Activated CD8-positive, alpha-beta T cell treated with anti-CD3 and anti-CD28 coated beads, Interleukin-2, amount 10 ng/mL, durations not matched to agents 7 days and 5 days (primary cell): ENCODE data around the gene NDFIP2. TPM values are rescaled to one million over a fixed set of nuclear protein-coding genes. Genes with fewer than 3 reads are reported as not detected.
A peak's percentile ranks its signal among the peaks of the same experiment; 100 is the strongest.

Experiments used
- ATAC-seq: fragments of 150-1000 bp; cut with Tn5 transposase; one replicate; pipeline ENCODE4 v1.10.0; 2021; ENCODE audit warnings: moderate library complexity
- CTCF ChIA-PET: fragments of 350-600 bp; sonication (Branson Sonifier 250); formaldehyde crosslinking; loops from one replicate; lab custom pipeline; 2021; ENCODE audit warnings: antibody characterized with exemption; lab: Charles Lee
- POLR2A ChIA-PET: fragments of 350-600 bp; sonication (Branson Sonifier 250); formaldehyde crosslinking; loops from one replicate; lab custom pipeline; 2021; ENCODE audit warnings: antibody characterized with exemption; lab: Charles Lee
- DNase-seq: peaks from one replicate; pipeline ENCODE4 v3.0.0-alpha.2; 2020
- H3K27ac Mint-ChIP-seq: one replicate; pipeline ENCODE4 v1.8.0; 2021; ENCODE audit warnings: mild to moderate bottlenecking, mixed read lengths
- H3K27me3 Mint-ChIP-seq: one replicate; pipeline ENCODE4 v1.8.0; 2021; ENCODE audit warnings: low read depth, mixed read lengths
- H3K36me3 Mint-ChIP-seq: one replicate; pipeline ENCODE4 v1.8.0; 2021; ENCODE audit warnings: low read depth, mixed read lengths
- H3K4me1 Mint-ChIP-seq: one replicate; pipeline ENCODE4 v1.8.0; 2021; ENCODE audit warnings: low read depth, mixed read lengths
- H3K4me3 Mint-ChIP-seq: one replicate; pipeline ENCODE4 v1.8.0; 2021; ENCODE audit warnings: mild to moderate bottlenecking, mixed read lengths
- H3K9me3 Mint-ChIP-seq: one replicate; pipeline ENCODE4 v1.8.0; 2022; ENCODE audit warnings: mixed read lengths; ENCODE audit not compliant: insufficient read depth
- total RNA-seq, 2 experiments: library from RNA; stranded (reverse); gene quantifications; one replicate each; pipeline ENCODE4 v1.2.3, GENCODE V29; 2021

Gene NDFIP2
- total RNA-seq, 2 experiments from 2014 or later, result 13.4 to 15.3 TPM

DNA sequence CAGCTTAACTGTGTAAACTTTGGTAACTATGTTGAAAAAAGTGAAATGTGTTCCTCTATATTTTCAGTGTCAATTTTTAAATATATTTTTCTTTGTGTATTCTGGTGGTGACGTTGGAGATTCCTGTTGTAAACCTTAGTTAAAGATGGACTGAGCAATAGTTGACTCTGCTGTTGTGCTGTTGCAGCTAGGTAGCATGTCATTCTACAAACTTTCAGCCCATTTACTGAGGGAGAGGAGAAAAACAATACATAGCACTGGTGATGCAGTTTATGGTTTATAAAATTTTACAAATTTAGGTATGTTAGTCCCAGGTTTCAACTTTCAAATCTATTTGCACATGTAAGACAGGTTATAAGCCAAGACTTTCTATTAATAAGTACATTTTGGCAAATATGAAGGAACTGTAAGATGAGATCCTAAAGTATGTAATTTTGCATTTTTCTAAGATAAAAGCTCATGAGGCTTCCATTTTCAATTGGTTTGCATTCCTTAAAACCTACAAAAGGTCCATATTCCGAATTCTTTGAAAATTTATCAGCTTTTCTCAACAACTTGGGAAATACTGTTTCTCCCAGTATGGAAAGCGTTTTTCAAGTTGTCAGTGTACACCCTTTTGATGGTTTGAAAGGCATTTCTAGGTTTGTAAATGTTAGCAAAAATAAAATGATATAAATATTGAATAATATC lies 1.5 kb downstream of the NDFIP2 start:
- ChIA-PET CTCF (interaction anchor here (0.9 to 5.4 kb wide), 15 partner anchors 11 to 72 kb away, joined by 3 to 35 read pairs (median 5); no protein-coding TSS in a partner anchor), POLR2A (interaction anchor here (1.2 to 2.1 kb wide), 3 partner anchors 27 to 77 kb away, joined by 3 to 16 read pairs (median 8); no protein-coding TSS in a partner anchor)
- ATAC-seq (no peak), DNase-seq (no peak)
- Mint-ChIP-seq H3K36me3 (peaks cover 2% of the 10 kb centered on the region), H3K27me3 (peaks cover 9% of the 10 kb centered on the region), H3K27ac (no peak overlapping the region), H3K4me1 (peaks cover 64% of the 10 kb centered on the region), H3K9me3 (no peaks in the 10 kb centered on the region), H3K4me3 (peak overlapping the region; percentile 79)

DNA sequence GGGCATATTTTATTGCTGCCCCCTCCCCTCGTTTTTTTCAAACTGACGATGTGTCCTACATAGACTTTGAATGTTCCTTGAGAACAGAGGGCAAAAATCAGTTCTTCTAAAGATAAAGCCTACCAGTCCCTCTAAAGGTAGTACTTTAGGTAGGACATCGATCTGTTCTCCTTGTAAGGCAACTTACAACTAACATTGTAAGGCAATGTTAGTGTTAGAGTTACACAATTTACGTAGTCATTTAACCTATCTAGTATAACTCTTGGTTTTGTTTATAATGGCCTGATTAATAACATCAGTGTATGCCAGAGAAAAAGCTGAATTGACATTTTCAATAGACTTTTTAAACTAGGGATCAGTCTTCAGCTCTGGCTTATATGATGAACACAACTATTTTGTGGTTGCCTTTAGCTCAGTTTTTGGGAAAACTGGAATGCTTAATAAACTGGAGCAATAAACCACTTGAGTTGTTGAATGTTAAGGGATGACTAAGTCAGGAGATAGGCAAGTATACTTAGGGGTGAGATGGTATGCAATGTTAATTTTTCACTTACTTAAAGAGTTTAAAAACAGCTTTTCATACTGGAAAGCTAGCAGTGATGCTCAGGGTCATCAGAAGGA lies 2.2 kb downstream of the NDFIP2 start:
- peaks cover 2% of the 10 kb centered on the region for H3K36me3 Mint-ChIP-seq
- H3K4me3 Mint-ChIP-seq, result peak overlapping the region; percentile 51
- H3K27me3 Mint-ChIP-seq, result peaks cover 7% of the 10 kb centered on the region
- CTCF ChIA-PET, result interaction anchor here (0.9 to 5.4 kb wide), 12 partner anchors 10 to 73 kb away, joined by 3 to 35 read pairs (median 6); no protein-coding TSS in a partner anchor
- peaks cover 68% of the 10 kb centered on the region for H3K4me1 Mint-ChIP-seq
- no peak for ATAC-seq
- no peak for DNase-seq
- POLR2A ChIA-PET, result interaction anchor here (1.3 to 1.8 kb wide), 2 partner anchors 46 to 77 kb away, joined by 4 to 6 read pairs; partner anchors contain the start of gene RBM26
- no peaks in the 10 kb centered on the region for H3K9me3 Mint-ChIP-seq
- no peak overlapping the region for H3K27ac Mint-ChIP-seq

DNA sequence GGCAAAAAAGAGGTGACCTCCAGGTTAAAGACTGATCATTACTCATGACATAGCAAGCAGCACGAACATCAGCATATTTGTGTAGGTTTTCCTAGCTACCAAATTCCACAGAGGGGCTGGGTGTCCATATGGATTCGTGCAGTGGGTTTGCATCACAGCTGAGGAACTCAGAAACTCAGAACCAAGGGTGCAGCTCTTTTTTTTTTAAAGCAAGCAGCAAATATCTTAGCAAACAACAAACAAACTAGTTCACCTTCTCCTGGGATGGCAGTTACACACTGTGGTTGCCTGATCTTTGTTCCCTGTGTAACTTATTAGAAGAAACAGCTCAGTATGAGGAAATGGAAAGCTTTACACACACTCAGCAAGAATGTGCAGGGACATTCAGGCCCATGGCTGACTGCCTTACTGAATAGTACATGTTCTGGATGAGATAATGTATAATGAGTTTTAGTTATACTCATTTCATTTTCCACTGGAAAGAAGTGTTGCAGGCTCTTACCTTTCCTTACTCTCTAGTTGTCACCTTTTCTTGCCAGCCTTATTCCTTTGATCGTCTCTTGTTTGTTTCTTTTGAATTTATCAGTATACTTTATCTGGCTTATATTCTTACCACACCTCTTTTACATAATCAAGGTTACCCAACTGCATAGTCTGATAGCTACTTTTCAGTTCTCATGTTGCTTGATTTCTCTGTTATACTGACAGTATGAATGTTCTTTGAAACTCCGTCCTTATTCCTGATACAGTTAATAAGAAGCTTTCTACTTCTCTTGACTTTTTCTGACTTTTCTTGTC lies 4.3 kb downstream of the NDFIP2 start:
- no peak overlapping the region for H3K4me3 Mint-ChIP-seq
- H3K36me3 Mint-ChIP-seq, result peaks cover 12% of the 10 kb centered on the region
- no peak overlapping the region for H3K27ac Mint-ChIP-seq
- H3K9me3 Mint-ChIP-seq, result no peaks in the 10 kb centered on the region
- DNase-seq (no peak), ATAC-seq (no peak)
- ChIA-PET POLR2A (interaction anchor here (0.6 to 1.8 kb wide), 4 partner anchors 12 to 581 kb away, joined by 3 to 6 read pairs (median 3); partner anchors contain the start of gene RBM26), CTCF (interaction anchor here (0.8 to 5.4 kb wide), 14 partner anchors 8 to 93 kb away, joined by 3 to 35 read pairs (median 4); partner anchors contain the start of gene RBM26)
- no peaks in the 10 kb centered on the region for H3K27me3 Mint-ChIP-seq
- H3K4me1 Mint-ChIP-seq, result peaks cover 68% of the 10 kb centered on the region

DNA sequence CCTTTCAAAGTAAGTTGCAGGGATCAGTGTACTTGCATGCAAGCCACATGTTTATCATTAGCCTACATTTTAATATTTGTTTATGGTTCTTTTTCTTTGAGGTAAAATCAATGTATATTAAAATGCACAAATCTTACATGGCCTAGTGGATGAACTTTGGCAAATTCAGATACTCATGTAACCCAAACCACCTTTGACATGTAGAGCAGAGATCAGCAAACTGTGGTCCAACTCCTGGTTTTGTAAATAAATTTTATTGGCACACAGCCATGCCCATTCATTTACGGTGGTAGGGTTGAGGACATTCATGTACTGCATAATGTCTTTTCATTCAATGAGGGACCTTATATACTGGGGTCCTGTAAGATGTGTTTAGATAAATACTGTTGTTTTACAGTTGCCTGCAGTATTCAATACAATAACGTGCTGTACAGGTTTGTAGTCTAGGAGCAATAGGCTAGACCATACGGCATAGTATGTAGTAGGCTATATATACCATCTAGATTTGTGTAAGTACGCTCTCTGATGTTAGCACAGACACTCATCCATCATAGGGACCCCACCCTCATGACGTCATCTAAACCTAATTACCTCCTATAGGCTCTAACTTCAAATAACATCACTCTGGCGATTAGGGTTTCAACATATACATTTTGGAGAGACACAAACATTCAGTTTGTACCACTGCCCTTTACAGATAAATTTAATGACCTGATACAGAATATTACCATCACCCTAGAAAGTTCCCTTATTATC lies 5.7 kb downstream of the NDFIP2 start:
- Mint-ChIP-seq H3K27ac (no peak overlapping the region), H3K4me1 (peaks cover 66% of the 10 kb centered on the region), H3K9me3 (no peaks in the 10 kb centered on the region), H3K4me3 (no peak overlapping the region), H3K27me3 (no peaks in the 10 kb centered on the region), H3K36me3 (peaks cover 14% of the 10 kb centered on the region)
- DNase-seq, result no peak
- ATAC-seq, result no peak
- ChIA-PET CTCF (interaction anchor here (2.5 kb wide), 1 partner anchor 14 kb away, joined by 11 read pairs; no protein-coding TSS in a partner anchor), POLR2A (no interaction called here)

DNA sequence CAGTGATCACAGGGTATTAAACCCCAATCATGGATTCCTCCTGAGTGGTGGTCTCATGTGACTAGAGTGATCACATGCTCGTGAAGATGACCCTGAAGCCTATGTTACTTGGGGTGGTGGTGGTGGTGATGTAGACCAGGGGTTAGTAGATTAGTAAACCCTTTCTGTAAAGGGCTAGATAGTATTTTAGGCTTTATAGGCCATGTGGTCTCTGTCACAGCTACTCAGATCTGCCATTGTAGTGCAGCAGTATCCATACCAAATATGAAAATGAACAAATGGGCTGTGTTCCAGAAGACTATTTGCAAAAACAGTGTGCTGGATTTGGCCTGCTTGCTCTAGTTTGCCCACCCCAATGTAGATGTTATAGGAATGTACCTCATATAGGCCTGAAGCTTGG lies 9.4 kb downstream of the NDFIP2 start:
- no peak overlapping the region for H3K4me3 Mint-ChIP-seq
- DNase-seq (no peak), ATAC-seq (no peak)
- no peaks in the 10 kb centered on the region for H3K27me3 Mint-ChIP-seq
- CTCF ChIA-PET, result interaction anchor here (1.1 to 1.4 kb wide), 3 partner anchors 10 to 66 kb away, joined by 3 to 4 read pairs (median 4); no protein-coding TSS in a partner anchor
- H3K9me3 Mint-ChIP-seq, result no peaks in the 10 kb centered on the region
- POLR2A ChIA-PET, result interaction anchor here (0.6 kb wide), 1 partner anchor 42 kb away, joined by 3 read pairs; no protein-coding TSS in a partner anchor
- peaks cover 21% of the 10 kb centered on the region for H3K36me3 Mint-ChIP-seq
- H3K4me1 Mint-ChIP-seq, result peaks cover 69% of the 10 kb centered on the region
- H3K27ac Mint-ChIP-seq, result no peak overlapping the region

DNA sequence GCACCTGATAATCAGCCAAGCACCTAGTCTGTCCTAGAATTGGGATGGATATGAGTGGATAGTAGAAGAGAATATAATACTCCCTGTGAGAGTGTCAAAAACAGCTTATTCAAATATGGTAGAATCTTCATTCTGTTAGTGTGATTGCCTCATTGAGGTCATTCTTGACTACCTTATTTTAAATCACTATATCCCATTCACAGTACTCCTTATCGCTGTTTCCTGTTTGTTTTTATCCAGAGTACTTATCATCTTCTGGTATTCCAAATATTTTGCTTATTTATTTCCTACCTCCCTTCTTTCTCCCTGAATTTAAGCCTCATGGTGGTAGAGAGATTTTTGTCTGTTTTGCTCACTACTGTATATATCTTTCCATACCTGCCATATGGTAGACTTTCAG lies 9.9 kb downstream of the NDFIP2 start:
- ChIA-PET POLR2A (no interaction called here), CTCF (interaction anchor here (1.1 to 1.4 kb wide), 3 partner anchors 10 to 66 kb away, joined by 3 to 4 read pairs (median 4); no protein-coding TSS in a partner anchor)
- H3K27me3 Mint-ChIP-seq, result no peaks in the 10 kb centered on the region
- H3K9me3 Mint-ChIP-seq, result no peaks in the 10 kb centered on the region
- peaks cover 24% of the 10 kb centered on the region for H3K36me3 Mint-ChIP-seq
- no peak overlapping the region for H3K4me3 Mint-ChIP-seq
- no peak overlapping the region for H3K27ac Mint-ChIP-seq
- ATAC-seq, result no peak
- peaks cover 68% of the 10 kb centered on the region for H3K4me1 Mint-ChIP-seq
- no peak for DNase-seq

DNA sequence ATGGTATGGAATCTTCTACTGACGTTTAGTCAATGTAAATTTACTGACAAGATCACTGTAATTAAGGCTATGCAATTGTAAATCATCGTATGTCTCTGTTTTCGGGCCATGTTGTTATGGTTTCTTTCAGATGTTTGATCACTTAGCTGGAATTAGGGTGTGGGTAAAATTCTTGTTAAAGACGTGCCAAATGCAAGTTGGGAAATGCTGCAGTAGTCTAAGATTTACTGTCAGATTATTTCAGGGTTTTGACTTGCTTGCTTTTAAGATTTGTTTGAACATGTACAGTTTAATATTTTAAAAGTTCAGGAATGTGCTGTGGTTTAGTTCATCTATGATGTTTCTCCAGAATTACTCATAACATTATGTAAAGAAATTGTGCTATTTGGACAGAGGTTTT lies 10.8 kb downstream of the NDFIP2 start:
- Mint-ChIP-seq H3K9me3 (no peaks in the 10 kb centered on the region), H3K27me3 (no peaks in the 10 kb centered on the region), H3K4me1 (peaks cover 75% of the 10 kb centered on the region), H3K27ac (no peak overlapping the region), H3K4me3 (no peak overlapping the region), H3K36me3 (peaks cover 24% of the 10 kb centered on the region)
- ChIA-PET POLR2A (no interaction called here), CTCF (interaction anchor here (1.1 to 3.9 kb wide), 2 partner anchors 8 to 10 kb away, joined by 3 to 35 read pairs; partner anchors contain the start of gene NDFIP2)
- ATAC-seq, result no peak
- DNase-seq, result no peak

DNA sequence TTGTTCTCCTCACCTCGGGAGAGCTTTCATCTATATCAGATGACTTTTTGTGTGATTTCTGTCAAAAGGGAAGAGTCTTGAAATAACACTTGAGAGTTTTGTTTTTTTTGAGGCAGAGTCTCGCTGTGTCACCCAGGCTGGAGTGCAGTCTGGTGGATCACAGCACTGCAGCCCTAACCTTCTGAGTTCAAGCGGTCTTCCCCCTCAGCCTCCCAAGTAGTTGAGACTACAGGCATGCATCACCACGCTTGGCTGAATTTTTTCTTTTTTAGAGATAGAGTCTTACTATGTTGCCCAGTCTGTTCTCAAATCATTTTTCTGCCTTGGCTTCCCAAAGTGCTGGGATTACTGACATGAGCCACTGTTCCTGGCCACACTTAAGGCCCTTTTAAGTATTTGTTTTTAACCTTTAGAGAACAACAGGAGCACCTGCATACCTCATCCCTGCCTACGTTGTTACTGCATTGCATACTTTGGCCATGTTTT lies 11.4 kb downstream of the NDFIP2 start:
- Mint-ChIP-seq H3K9me3 (no peaks in the 10 kb centered on the region), H3K4me3 (peak overlapping the region; percentile 41), H3K36me3 (peaks cover 24% of the 10 kb centered on the region), H3K27me3 (no peaks in the 10 kb centered on the region), H3K27ac (peak overlapping the region; percentile 18), H3K4me1 (peaks cover 74% of the 10 kb centered on the region)
- ChIA-PET POLR2A (no interaction called here), CTCF (interaction anchor here (1.1 to 3.9 kb wide), 2 partner anchors 9 kb away, joined by 3 to 35 read pairs; partner anchors contain the start of gene NDFIP2)
- DNase-seq (no peak), ATAC-seq (peak; percentile 50)

DNA sequence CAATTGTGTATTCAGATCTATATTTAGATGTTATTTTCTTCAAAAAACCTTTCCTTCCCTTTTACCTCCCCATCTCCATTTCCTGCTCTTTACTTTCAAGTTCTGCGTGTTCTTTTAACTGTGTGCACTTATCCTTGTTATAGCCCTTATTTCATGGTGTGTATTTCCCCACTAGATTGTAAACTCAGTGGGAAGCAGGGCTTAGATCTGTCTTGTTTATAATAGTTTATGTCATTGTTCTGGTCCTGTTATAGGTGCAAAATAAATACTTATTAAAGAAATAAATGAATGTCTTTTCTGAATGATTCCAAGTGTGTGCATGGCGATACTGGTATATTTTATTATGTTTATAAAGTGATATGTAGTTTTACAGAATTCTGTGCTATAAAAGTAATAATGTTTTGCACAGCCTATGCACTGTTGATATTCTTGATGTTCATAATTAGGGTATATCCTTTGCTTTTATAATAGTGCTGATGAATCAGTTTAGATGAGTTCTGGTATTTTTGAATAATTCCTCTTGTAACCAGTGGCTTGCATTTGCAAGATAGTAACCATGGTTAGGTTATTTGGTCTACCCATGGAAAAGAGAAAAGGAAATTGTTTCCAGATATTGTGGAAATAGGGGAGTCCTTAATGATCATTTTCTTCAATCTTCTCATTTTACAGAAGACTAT lies 12.1 kb downstream of the NDFIP2 start:
- H3K4me1 Mint-ChIP-seq, result peaks cover 73% of the 10 kb centered on the region
- H3K36me3 Mint-ChIP-seq, result peaks cover 28% of the 10 kb centered on the region
- no peak for ATAC-seq
- no peaks in the 10 kb centered on the region for H3K9me3 Mint-ChIP-seq
- POLR2A ChIA-PET, result no interaction called here
- no peak for DNase-seq
- no peaks in the 10 kb centered on the region for H3K27me3 Mint-ChIP-seq
- CTCF ChIA-PET, result interaction anchor here (0.9 to 3.9 kb wide), 5 partner anchors 10 to 102 kb away, joined by 3 to 35 read pairs (median 3); partner anchors contain the start of gene NDFIP2
- peak overlapping the region; percentile 2 for H3K27ac Mint-ChIP-seq
- peak overlapping the region; percentile 41 for H3K4me3 Mint-ChIP-seq

DNA sequence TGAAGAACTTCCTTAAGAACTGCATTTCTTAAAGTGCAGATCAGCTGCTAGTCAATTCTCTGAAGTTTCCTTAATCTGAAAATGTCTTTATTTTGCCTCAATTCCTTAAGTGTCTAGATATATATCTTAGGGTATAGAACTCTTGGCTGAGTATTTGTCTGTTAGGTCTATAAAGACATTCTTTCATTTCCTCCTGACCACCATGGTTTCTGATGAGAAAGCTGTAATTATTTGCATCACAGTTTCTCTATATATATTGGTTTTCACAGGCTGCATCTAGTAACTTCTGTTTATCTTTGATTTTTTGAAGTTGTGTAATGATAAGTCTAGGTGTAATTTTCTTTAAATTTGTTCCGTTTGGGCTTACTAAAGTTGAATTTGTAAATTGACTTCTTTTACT lies 15.2 kb downstream of the NDFIP2 start:
- Mint-ChIP-seq H3K27me3 (no peaks in the 10 kb centered on the region), H3K9me3 (peaks cover 21% of the 10 kb centered on the region), H3K36me3 (peaks cover 42% of the 10 kb centered on the region), H3K27ac (no peak overlapping the region), H3K4me3 (no peak overlapping the region), H3K4me1 (peaks cover 77% of the 10 kb centered on the region)
- ATAC-seq (no peak), DNase-seq (no peak)
- ChIA-PET POLR2A (no interaction called here), CTCF (interaction anchor here (1.5 kb wide), 1 partner anchor 93 kb away, joined by 4 read pairs; no protein-coding TSS in a partner anchor)
